ENCODE results near the gene PLA2G4A. TPM values are rescaled to one million over a fixed set of nuclear protein-coding genes. Genes with fewer than 3 reads are reported as not detected.

PLA2G4A gene
- 8.6 TPM for total RNA-seq (2021; ENCODE audit: unreplicated experiment)
- 1.3 and 2.3 TPM in 2 replicates for polyA plus RNA-seq (2012)
- Bru-seq, nascent RNA, result percentile 47 among the genes with signal in this experiment
- percentile 31 among the genes with signal in this experiment for BruChase-seq, experiment 1, labeled RNA remaining after a 6-hour chase
- percentile 34 among the genes with signal in this experiment for BruChase-seq, experiment 2, labeled RNA remaining after a 2-hour chase
- long read RNA-seq, transcript PLA2G4A-201 (18 exons, 2,875 nt), result major isoform, 17 of 24 reads
- long read RNA-seq, partial matches to known transcripts, result 5 of 24 reads
- long read RNA-seq, other reads (novel, unspliced or antisense), result 2 of 24 reads

GRCh38 chr1:186828611-186829454 is at the start of gene PLA2G4A:
PLA2G4A (plus strand) TSS chr1:186828949; CDS start chr1:186854355, 25,406 bp downstream.
- Histone ChIP-seq H2AFZ (ENCODE audit: low read depth, low read length, poor library complexity, severe bottlenecking) (peak within 1 kb of the TSS; percentile 98), H4K20me1 (ENCODE audit: insufficient read depth) (no peaks in the 10 kb centered on the region), H3K79me2 (ENCODE audit: insufficient read depth, low read length) (no peaks in the 10 kb centered on the region), H3K36me3 (ENCODE audit: control insufficient read depth in 1 of 2, insufficient read depth in 2 of 2, low read length in 2 of 2) (no peaks in the 10 kb centered on the region), H3K4me3 (replicated peaks in 1 of 2; ENCODE audit: low read depth in 1 of 2, low read length in 2 of 2) (peak within 1 kb of the TSS; percentile 69 to 72), H3K4me2 (ENCODE audit: low read length) (peak within 1 kb of the TSS; percentile 86), H3K4me1 (ENCODE audit: control insufficient read depth in 1 of 2, insufficient read depth in 2 of 2, low read length in 2 of 2) (peaks cover 2 to 7% of the 10 kb centered on the region in 2 experiments; a peak in 3 of 4 replicates), H3K27me3 (ENCODE audit: insufficient read depth, low read length) (no peaks in the 10 kb centered on the region), H3K9me2 (ENCODE audit: insufficient read depth) (no peaks in the 10 kb centered on the region), H3K9ac (ENCODE audit: low read length) (peak within 1 kb of the TSS; percentile 55), H3K9me3 (ENCODE audit: control insufficient read depth in 1 of 2, insufficient read depth in 1 of 2, low read depth in 1 of 2, low read length in 2 of 2) (no peaks in the 10 kb centered on the region), H3K27ac (ENCODE audit: low read depth, low read length) (peak within 1 kb of the TSS; percentile 45)
- ChIA-PET POLR2A (no interaction called here), CTCF (no interaction called here), RAD21 (ENCODE audit: low non-redundant PET in 1 of 2, low total read pairs in 2 of 2, uncharacterized antibody in 2 of 2, unreplicated experiment in 2 of 2) (no interaction called here)
- peak; percentile 40; the same call in 1 of the 2 replicates for TF ChIP-seq JUND (IDR thresholded peaks at IDR 0.05)
- TF ChIP-seq EZH2 (IDR thresholded peaks at IDR 0.05), result no peak
- no peak for TF ChIP-seq FOSL1 (IDR thresholded peaks at IDR 0.05; ENCODE audit: low read depth)
- TF ChIP-seq POLR2AphosphoS5 (IDR thresholded peaks at IDR 0.05; ENCODE audit: low read depth, low read length), result peak; percentile 57
- TF ChIP-seq RAD21 (IDR thresholded peaks at IDR 0.05; ENCODE audit: low read depth), result peak; percentile 4; the same call in 1 of the 2 replicates
- TF ChIP-seq ZBTB33 (IDR thresholded peaks at IDR 0.05; ENCODE audit: extremely low read depth, insufficient replicate concordance, low read length), result no peak
- no peak for TF ChIP-seq CTCF (IDR thresholded peaks at IDR 0.05 in 2 of 3, conservative IDR thresholded peaks at IDR 0.05 in 1 of 3; ENCODE audit: borderline replicate concordance in 1 of 3, insufficient read depth in 1 of 3, low read depth in 2 of 3, low read length in 2 of 3)
- no peak for TF ChIP-seq SIN3A (IDR thresholded peaks at IDR 0.05; ENCODE audit: low read depth)
- peak; percentile 58; the same call in 1 of the 2 replicates for TF ChIP-seq SRF (IDR thresholded peaks at IDR 0.05; ENCODE audit: low read depth)
- no peak for TF ChIP-seq ZFX (IDR thresholded peaks at IDR 0.05)
- TF ChIP-seq CEBPB (IDR thresholded peaks at IDR 0.05; ENCODE audit: low read depth), result no peak
- TF ChIP-seq MAX (IDR thresholded peaks at IDR 0.05), result peak; percentile 79
- TF ChIP-seq POLR2A (IDR thresholded peaks at IDR 0.05; ENCODE audit: borderline replicate concordance, extremely low read depth, insufficient read depth, insufficient read length), result peak; percentile 58
- no peak for TF ChIP-seq EGR1 (IDR thresholded peaks at IDR 0.05; ENCODE audit: low read depth)
- TF ChIP-seq ELF1 (IDR thresholded peaks at IDR 0.05; ENCODE audit: borderline replicate concordance, low read depth), result 0 out of 2 replicates have a peak, but pooled peaks have one; percentile 31
- TF ChIP-seq SP1 (IDR thresholded peaks at IDR 0.05; ENCODE audit: low read depth), result peak; percentile 30; the same call in 1 of the 2 replicates
- no peak for TF ChIP-seq REST (IDR thresholded peaks at IDR 0.05; ENCODE audit: low read depth)
- TF ChIP-seq ATF3 (IDR thresholded peaks at IDR 0.05), result no peak
- TSS peak; percentile 85 for BruUV-seq (replicated peaks)
- intact Hi-C loops (cut with micrococcal nuclease), result no loop called here
- peak; percentile 96 for ATAC-seq
- peak; percentile 64 for DNase-seq (ENCODE audit: low read depth, low spot score)
